ENCODE results near the gene USP47.
A peak's percentile ranks its signal among the peaks of the same experiment; 100 is the strongest.

USP47 gene

GRCh38 chr11:11978098-11978637 is 136.4 kb downstream of the USP47 start:
- no peak for TF ChIP-seq CTCF (conservative IDR thresholded peaks at IDR 0.05)
- H3K27ac ChIP-seq, result no peak overlapping the region

GRCh38 chr11:11978792-11979487 is 137.2 kb downstream of the USP47 start:
- no peak for TF ChIP-seq CTCF (conservative IDR thresholded peaks at IDR 0.05)
- H3K27ac ChIP-seq, result peak overlapping the region; percentile 62

GRCh38 chr11:11979488-11980117 is 137.8 kb downstream of the USP47 start:
- no peak for TF ChIP-seq CTCF (conservative IDR thresholded peaks at IDR 0.05)
- H3K27ac ChIP-seq, result peak overlapping the region; percentile 62

- peak overlapping the region; percentile 62; the same call in 1 of the 2 replicates for H3K27ac ChIP-seq
- no peak for TF ChIP-seq CTCF (conservative IDR thresholded peaks at IDR 0.05)
Observed at GRCh38 chr11:11980200-11980599, 138.4 kb downstream of the USP47 start.

GRCh38 chr11:11980841-11981308 is 139.1 kb downstream of the USP47 start:
- no peak for TF ChIP-seq CTCF (conservative IDR thresholded peaks at IDR 0.05)

GRCh38 chr11:11981364-11981763 is 139.6 kb downstream of the USP47 start:
- no peak for TF ChIP-seq CTCF (conservative IDR thresholded peaks at IDR 0.05)
- no peak overlapping the region for H3K27ac ChIP-seq

More at GRCh38 chr11:11980841-11981308, 139.1 kb downstream of the USP47 start:
- no peak overlapping the region for H3K27ac ChIP-seq

- no peak for TF ChIP-seq CTCF (conservative IDR thresholded peaks at IDR 0.05)
- no peak overlapping the region for H3K27ac ChIP-seq
Observed at GRCh38 chr11:11981840-11982239, 140.1 kb downstream of the USP47 start.
